ENCODE results near the gene FOCAD.
A peak's percentile ranks its signal among the peaks of the same experiment; 100 is the strongest.

The FOCAD gene, protein sequence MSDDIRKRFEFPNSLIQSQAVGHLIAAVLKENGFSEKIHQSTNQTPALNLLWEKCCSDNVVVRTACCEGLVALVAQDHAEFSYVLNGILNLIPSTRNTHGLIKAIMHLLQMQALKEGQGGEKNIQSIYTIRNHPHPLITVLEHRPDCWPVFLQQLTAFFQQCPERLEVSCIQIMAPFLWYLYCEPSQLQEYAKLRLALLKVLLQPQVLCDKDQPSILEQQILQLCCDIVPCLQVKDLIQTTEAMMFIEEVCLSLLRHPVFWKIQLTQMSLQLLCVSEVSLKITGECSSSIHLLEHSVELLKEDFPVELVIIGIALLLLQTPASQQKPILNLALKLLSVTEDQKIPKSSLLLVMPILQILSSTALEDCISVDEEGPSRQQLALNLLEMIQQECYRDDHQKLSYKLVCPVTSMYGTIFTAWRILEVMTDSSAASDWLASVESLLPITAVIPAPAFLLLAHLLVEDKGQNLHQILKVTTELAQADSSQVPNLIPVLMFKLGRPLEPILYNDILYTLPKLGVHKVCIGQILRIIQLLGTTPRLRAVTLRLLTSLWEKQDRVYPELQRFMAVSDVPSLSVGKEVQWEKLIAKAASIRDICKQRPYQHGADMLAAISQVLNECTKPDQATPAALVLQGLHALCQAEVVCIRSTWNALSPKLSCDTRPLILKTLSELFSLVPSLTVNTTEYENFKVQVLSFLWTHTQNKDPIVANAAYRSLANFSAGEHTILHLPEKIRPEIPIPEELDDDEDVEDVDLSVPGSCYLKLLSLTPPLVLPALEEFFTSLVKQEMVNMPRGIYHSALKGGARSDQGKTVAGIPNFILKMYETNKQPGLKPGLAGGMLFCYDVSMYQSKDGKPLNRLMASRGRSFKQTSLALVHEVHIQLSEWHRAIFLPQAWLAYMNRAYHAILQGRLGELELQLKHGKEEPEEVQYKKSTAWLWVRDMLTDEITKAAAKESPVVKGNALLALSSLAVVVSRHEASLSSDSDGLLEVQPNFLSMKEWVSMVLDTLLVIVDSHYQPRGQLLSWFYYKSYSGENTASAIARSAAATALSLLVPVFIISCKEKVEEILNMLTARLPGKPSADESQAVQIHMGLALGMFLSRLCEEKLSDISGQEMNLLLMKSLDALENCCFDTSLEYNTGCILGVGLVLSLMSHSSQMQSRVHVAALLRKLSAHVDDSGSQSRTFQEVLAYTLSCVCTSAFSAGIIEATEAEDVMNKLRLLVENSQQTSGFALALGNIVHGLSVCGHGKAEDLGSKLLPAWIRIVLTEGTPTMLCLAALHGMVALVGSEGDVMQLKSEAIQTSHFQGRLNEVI (N-terminal part only)

DNA sequence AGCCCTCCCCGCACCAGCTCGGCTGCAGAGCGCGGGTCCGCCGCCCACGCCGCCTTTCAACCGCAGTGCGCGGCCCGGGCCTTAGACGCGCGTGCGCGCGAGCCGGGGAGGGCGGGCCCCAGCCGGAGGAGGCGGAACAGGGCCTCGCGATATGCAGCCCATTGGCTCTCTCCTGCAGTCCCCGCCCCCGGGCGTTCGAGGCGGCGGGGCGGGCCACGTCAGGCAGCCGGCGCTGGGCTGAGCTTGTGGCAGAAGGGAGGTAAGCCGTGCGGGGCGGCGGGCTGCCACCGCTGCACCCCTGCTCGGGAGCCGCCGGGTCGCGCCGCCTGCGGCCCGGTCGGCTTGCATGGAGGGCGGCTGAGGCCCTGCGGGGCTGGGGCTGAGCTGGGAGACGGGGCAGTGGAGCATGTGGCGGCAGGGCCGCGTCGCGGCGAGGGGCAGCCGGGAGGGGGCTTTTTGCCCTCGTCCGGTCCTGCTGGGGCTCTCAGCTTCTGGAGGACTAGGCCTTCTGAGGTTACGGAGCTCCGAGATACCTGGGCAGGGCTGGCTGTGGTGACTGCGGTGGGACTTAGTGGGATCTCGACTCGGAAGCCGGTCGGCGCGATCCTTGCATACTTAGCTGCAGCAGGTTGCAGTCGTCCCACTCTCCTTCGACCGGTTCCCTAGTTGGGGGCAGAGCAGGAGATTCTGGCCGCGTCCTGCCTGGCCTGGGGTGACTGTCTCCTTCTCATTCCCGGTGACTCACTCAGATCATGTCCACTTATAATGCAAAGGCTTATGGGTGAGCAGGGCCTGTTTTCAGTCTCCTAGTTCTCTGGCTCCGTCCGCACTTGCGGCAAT, at the start of gene FOCAD:
FOCAD (plus strand) TSS at position 225 of the 840 bp plus-strand sequence. CDS start 31,095 bp downstream, outside the sequence.
- DNase-seq (ENCODE audit: low read depth in 2 of 2) = peak; percentile 91 to 95

DNA sequence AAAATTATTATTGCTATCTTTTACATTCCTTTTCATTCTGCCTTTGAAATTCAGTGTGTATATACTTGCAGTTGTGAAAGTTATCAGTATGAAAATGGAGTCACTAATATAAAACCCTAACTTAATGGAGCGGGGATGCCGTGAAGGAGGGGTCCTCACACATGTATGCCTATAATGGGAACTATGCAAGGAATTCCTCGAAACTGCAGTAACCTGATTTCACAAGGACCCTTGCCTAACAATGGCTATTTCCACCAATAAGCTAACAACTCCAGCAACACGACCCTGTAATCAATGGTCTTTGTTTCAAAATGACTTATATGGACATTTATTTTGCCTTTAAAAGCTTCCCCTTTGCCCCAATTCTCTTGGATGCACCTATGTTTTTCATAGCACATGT, 49.2 kb upstream of the FOCAD start:
- DNase-seq (ENCODE audit: low read depth in 2 of 2) = no peak

DNA sequence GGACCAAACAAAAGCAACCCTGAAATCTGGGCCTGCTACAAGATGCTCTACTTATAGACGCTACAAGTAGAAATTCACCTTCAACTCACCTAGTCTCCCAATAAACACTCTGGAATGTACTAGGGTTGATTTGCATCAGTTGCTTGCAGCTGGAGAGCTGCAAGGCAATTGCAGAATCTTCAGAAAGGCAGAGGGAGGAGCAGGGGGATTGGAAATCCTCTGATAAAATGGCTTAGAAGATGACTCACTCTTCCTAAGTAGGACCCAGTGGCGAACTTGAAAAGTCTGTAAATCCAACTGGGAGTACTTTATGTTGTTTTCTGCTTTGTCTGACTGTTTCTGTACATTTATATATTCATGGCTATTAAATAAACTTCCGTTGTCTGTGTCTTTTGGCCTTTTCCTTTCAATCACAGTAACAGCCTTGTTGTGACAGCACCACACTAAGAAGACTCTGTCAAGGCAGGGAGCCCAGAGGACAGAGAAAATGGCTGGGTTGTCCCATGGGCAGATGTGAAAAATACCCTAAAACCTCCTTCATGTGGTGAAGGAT, 47.1 kb upstream of the FOCAD start:
- DNase-seq (ENCODE audit: low read depth in 2 of 2) = no peak

DNA sequence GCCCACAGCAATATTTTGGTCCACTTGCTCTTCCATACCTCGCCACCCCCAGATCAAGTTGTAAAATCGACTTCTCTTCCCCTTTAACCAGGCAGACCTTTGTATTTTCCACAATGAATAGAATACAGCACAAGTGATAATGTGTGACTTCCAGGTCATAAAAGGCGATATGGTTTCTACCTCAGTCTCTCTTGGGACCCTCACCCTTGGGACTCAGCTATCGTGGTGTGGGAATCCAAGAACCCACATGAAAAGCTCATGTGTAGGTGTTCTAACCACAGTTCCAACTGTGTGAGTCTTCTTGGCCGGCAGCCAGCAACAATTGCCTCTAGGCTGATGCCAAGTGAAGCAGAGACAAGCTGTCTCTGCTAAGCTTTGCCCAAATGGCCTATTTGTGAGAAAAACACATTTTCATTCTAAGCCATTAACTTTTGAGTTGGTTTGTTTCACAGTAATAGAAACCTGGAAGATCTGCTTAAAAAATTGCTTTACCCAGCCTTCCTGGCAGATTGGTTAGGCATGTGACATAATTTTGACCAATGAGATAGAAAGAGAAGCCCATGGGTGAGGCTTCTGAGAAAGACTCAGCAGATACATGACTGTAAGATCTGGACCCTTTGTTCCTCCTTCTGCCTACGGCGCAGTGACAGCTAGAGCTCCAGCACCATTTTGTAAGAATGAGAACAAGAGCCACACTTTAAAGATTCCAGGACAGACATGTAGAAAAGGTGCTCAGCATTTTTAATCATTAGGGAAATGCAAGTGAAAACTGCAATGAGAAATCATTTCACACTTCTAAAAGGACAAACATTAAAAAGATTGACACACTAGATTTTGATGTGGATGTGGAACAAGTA, 43.5 kb upstream of the FOCAD start:
- peak; percentile 60 to 63 for DNase-seq (ENCODE audit: low read depth in 2 of 2)

DNA sequence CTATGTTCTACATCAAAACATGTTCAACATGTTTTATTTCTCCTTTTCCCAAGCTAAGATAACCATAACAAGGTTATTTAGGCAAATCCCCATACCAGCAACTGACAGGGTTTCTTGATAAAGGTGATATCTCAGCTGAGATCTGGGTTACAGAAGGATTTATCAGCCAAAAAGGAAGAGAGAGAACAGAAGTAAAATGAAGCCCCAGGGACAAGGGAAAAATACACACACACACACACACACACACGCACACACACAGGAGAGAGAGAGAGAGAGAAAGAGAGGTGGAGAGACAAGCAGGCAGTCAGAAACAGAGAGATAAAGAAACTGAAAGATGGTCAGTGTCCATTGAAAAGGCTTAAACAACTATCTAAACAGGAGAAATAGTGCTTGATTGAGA, 42.0 kb upstream of the FOCAD start:
- DNase-seq (ENCODE audit: low read depth in 2 of 2) = no peak

DNA sequence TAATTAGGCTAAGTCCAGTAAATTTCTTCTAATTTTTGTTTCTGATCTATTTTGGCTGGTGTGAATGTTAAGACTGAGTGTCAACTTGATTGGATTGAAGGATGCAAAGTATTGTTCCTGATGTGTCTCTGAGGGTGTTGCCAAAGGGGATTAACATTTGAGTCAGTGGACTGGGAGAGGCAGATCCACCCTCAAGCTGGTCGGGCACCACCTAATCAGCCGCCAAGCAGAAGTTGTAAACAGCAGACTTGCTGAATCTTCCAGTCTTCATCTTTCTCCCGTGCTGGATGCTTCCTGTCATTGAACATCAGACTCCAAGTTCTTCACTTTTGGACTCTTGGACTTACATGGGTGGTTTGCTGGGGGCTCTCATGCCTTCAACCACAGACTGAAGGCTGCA, 40.4 kb upstream of the FOCAD start:
- no peak for DNase-seq (ENCODE audit: low read depth in 2 of 2)

DNA sequence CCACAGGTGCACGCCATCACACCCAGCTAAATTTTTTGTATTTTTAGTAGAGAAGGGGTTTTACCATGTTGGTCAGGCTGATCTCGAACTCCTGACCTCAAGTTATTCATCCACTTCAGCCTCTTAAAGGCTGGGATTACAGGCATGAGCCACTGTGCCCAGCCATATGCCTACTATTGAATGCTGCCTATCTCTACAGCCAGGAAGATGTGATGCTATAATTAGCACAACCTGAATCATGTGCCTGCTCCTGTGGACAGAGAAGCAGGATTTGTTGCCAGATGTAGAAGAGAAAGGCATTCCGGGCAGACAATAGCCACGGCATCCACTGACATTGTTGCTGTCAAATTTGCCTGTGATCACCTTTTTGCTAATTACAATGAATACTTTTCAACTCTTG, 37.4 kb upstream of the FOCAD start:
- DNase-seq (ENCODE audit: low read depth in 2 of 2) = no peak

DNA sequence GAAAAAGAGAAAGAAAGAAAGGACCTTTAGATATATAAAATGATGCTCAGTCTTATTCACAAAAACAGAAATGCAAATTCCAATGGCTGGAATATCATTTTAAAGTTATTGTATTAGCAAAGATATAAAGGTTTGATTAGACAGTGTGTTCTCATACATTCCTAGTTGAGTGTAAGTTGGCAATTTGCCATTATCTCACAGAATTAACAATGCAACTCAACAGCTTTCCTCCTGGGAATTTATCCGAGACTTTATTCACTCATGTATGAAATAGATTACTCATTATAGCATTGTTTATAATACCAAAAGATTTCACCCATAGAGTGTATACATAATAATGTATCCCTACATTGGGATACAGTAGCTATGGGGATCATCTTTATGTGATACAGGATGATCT, 34.7 kb upstream of the FOCAD start:
- DNase-seq (ENCODE audit: low read depth in 2 of 2) = no peak

DNA sequence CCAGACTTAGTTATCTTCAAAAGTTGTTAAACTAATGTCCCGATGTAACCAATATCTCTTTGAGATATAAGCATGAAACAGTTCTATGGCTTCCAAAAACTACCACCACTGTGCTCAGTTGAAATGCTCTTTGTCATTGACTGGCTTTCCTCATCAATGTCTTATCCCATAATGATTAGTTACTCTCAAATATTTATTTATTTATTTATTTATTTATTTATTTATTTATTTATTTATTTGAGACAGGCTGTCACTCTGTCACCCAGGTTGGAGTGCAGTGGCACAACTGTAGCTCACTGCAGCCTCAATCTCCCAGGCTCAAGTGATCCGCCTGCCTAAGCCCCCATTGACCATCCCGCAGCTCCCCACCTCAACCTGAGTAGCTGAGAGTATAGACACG, 33.7 kb upstream of the FOCAD start:
- no peak for DNase-seq (ENCODE audit: low read depth in 2 of 2)

DNA sequence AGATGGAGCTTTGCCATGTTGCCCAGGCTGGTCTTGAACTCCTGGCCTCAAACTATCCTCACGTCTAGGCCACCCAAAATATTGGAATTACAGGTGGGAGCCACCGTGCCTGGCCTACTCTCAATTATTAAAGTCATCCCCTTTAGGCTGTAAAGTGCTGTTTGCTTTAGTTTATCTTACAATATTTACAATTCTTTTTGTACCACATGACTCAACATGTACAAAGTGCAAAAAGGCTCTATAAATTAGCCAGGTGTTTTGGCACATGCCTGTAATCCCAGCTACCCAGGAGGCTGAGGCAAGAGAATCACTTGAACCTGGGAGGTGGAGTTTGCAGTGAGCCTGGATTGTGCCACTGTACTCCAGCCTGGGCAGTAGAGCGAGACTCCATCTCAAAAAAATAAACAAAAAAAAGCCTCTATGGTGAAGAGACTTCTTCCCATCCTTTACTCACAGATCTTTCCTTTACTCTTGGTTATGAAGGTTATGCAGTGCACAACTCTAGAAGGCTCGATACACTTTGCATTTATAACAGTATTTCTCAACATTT, 33.2 kb upstream of the FOCAD start:
- DNase-seq (ENCODE audit: low read depth in 2 of 2) = no peak

DNA sequence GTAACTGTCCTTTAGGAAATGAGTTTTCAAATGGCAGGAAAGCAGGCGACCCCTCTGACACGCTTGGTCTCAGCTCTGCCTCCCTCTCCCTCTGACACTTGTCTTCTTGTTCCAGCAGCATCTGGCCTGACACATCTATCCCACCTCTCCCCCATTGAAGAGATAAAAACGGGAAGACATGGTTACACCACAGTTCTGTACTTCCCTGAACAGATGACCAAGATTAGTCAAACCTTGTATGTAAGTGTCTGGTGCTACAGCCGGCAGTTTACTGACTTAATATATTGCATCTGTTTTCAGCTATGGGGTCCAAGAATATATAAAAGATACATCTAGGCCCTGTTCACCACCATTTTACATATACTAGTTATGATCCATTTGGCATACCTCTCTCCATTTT, 32.1 kb upstream of the FOCAD start:
- DNase-seq (ENCODE audit: low read depth in 2 of 2) = no peak

DNA sequence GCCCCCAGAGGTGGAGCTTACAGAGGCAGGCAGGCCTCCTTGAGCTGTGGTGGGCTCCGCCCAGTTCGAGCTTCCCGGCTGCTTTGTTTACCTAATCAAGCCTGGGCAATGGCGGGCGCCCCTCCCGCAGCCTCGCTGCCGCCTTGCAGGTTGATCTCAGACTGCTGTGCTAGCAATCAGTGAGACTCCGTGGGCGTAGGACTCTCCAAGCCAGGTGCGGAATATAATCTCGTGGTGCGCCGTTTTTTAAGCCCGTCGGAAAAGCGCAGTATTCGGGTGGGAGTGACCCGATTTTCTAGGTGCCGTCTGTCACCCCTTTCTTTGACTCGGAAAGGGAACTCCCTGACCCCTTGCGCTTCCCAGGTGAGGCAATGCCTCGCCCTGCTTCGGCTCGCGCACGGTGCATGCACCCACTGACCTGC, 25.8 kb upstream of the FOCAD start:
- DNase-seq (ENCODE audit: low read depth in 2 of 2) = peak in 1 of 2 donors; percentile 3

DNA sequence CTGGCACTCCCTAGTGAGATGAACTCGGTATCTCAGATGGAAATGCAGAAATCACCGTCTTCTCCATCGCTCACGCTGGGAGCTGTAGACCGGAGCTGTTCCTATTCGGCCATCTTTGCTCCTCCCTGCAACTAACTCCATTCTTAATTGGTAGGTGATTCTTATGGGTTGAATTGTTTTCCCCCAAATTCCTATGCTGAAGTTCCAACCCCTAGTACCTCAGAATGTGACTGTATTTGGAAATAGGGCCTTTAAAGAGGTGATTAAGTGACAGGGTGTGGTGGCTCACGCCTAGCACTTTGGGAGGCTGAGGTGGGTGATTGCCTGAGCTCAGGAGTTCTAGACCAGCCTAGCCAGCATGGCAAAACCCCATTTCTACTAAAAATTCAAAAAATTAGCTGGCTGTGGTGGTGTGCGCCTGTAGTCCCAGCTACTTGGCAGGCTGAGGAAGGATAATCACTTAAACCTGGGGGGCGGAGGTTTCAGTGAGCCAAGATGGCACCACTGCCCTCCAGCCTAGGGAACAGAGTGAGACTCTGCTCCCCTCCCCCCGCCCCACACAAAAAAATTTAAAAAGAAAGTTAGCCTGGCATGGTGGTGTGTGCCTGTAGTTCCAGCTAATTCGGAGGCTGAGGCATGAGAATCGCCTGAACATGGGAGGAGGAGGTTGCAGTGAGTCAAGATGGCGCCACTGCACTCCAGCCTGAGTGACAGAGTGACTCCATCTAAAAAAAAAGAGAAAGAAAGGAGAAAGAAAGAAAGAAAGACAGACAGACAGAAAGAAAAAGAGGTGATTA, 25.2 kb upstream of the FOCAD start:
- no peak for DNase-seq (ENCODE audit: low read depth in 2 of 2)

DNA sequence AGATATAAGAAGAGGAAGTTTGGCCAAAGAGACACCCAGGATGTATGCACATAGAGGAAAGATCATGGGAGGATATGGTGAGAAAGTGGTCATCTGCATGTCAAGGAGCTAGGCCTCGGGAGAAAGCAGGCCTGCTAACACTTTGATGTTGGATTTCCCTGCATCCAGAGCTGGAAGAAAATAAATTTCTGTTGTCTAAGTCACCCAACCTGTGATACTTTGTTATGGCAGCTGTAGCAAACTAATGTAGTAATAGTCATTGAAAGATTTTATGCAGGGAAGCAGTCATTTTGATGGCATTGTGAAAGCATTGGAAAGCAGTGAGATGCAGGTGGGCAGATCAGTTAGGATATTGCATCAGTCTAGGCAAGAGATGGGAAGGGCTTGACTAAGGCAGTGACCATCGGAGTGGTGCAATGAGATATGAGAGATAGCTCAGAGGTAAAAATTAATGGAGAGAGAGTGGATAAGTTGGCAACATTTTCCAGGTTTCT, 24.5 kb upstream of the FOCAD start:
- no peak for DNase-seq (ENCODE audit: low read depth in 2 of 2)

DNA sequence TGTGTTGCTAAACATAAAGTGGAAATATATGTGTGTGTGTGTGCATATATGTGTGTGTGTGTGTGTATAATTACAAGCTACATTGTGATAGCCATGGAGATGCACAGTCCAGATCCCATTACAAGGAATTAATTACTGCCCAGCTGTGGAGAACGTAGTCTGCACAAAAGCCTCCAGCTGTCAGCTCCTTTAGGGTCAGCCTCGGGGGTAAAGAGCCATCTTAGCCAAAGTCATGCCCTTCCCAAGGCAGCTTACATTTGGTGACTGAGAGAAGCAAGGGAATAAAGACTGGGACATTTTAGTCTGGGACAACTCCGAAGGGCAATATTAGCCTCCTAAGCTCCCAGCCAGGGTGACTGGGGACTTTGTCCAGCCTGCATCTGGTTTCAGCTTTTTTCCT, 21.9 kb upstream of the FOCAD start:
- no peak for DNase-seq (ENCODE audit: low read depth in 2 of 2)

DNA sequence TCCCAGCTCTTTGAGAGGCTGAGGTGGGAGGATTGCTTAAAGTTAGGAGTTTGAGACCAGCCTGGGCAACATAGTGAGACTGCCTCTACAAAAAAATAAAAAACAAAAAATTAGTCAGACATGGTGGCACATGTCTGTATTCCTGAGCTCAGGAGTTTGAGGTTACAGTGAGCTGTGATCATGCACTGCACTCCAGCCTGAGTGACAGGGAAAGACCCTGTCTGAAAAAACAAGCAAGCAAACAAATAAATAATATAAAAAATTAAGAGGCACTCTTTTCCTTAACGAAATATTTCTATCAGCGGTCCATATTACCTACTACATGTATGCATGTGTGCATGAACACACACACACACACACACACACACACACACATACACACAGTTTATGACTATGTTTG, 20.9 kb upstream of the FOCAD start:
- no peak for DNase-seq (ENCODE audit: low read depth in 2 of 2)

DNA sequence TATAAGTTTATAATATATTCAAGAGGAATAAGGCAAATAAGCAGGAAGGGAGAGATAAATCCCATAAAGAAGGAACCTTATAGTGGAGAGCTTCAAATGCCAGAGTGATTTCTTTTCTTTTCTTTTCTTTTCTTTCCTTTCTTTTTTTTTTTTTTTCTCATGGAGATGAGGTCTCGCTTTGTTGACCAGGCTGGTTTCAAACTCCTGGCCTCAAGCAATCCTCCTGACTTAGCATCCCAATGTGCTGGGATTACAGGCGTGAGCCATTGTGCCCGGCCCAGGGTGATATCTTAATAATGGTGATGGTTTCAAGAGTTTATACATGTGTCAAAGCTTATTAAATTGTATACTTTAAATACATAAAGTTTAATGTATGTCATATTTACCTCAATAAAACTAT, 19.6 kb upstream of the FOCAD start:
- DNase-seq (ENCODE audit: low read depth in 2 of 2) = no peak

DNA sequence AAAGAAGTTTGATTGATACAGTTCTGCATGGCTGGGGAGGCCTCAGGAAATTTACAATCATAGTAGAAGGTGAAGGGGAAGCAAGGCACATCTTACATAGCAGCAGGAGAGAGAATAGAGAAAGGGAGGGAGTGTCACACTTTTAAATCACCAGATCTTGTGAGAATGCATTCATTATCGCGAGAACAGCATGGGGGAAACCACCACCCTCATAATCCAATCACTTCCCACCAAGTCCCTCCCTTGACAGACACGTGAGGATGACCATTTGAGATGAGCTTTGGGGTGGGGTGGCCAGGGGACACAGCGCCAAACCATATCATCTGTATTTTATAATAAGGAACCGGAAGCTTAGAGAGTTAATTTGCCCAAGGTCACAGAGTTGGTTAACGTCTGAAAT, 13.7 kb upstream of the FOCAD start:
- DNase-seq (ENCODE audit: low read depth in 2 of 2) = no peak

DNA sequence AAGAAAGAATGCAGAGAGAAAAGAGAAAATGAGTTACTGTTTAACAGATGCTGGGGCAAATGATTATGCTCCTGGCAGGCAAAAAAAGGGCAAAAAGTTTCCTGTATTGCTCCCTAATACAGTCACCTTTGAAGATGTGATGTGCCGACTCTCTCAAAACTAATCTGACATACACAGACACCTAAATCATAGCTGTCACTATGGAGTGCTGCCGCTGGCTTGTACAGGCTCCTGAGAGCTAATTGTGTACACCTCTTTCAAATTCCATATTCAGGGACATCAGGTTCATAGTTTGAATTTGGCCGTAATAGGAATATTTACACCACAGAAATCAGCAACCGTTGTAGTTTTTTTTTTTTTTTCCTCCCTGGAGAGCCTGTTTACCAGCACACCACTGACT, 12.4 kb upstream of the FOCAD start:
- DNase-seq (ENCODE audit: low read depth in 2 of 2) = no peak

Measured in stimulated activated CD8-positive, alpha-beta memory T cell treated with anti-CD3 and anti-CD28 coated beads, Interleukin-2, amount 100 ng/mL, for 48 hours (primary cell).